HepG2 (cell line): Measurements from ENCODE around the gene SLC26A5. TPM values are rescaled to one million over a fixed set of nuclear protein-coding genes. Genes with fewer than 3 reads are reported as not detected.
A peak's percentile ranks its signal among the peaks of the same experiment; 100 is the strongest.

ENCODE experiments used
- FOXA3 ChIP-seq: IDR thresholded peaks from 2 replicates; pipeline ENCODE4 v1.6.1; 2016; ENCODE audit warnings: missing genetic modification reagents, missing compliant biosample characterization
- FOXO4 ChIP-seq: sonication (generic); formaldehyde crosslinking; conservative IDR thresholded peaks from 2 replicates; pipeline ENCODE4 v1.8.1; 2023; ENCODE audit warnings: missing genetic modification reagents
- REXO4 ChIP-seq: sonication (generic); formaldehyde crosslinking; IDR thresholded peaks from 2 replicates; pipeline ENCODE4 v1.8.0; 2022; ENCODE audit warnings: missing genetic modification reagents, mild to moderate bottlenecking, borderline replicate concordance
- SKIL ChIP-seq: sonication (generic); formaldehyde crosslinking; IDR thresholded peaks from 2 replicates; pipeline ENCODE4 v1.8.0; 2022; ENCODE audit warnings: missing genetic modification reagents, mild to moderate bottlenecking, moderate library complexity, borderline replicate concordance
- TBL1XR1 ChIP-seq: fragments of 150-350 bp; IDR thresholded peaks from 2 replicates; pipeline ENCODE4 v1.6.1; 2014; ENCODE audit warnings: borderline replicate concordance, low read length; ENCODE audit not compliant: partially characterized antibody
- ZNF775 ChIP-seq: sonication (generic); formaldehyde crosslinking; IDR thresholded peaks from 2 replicates; pipeline ENCODE4 v1.4.0; 2020; ENCODE audit warnings: missing genetic modification reagents, mild to moderate bottlenecking, moderate library complexity, borderline replicate concordance
- polyA plus RNA-seq, 8 experiments: library from polyadenylated mRNA; depleted of rRNA in 3 of 8; stranded (reverse) in 7 of 8; unstranded in 1 of 8; fragments of >200 nt; fragmentation: Illumina TruSeq in 4 of 8; extraction: Trizol in 4 of 8; gene quantifications; 2 replicates each; pipeline versions ENCODE4 v1.2.1 to v1.2.3, GENCODE V29; 2011 to 2016; ENCODE audit warnings: low read depth in 4 of 8, missing spikeins in 1 of 8, mixed read lengths in 1 of 8; ENCODE audit not compliant: insufficient read depth in 1 of 8
- total RNA-seq, 5 experiments: library from RNA; depleted of rRNA; stranded (reverse); fragments of >200 nt; fragmentation: Illumina TruSeq; extraction: Trizol; gene quantifications; 2 replicates each; pipeline ENCODE4 v1.2.3, GENCODE V29; 2016; ENCODE audit warnings: low read depth in 1 of 5

The SLC26A5 gene
- total and polyA plus RNA-seq, 2 of the 13 experiments (the other 11 are each of a cell fraction or from before 2014, with no cell fraction given), result 0.08 to 0.11 TPM

DNA sequence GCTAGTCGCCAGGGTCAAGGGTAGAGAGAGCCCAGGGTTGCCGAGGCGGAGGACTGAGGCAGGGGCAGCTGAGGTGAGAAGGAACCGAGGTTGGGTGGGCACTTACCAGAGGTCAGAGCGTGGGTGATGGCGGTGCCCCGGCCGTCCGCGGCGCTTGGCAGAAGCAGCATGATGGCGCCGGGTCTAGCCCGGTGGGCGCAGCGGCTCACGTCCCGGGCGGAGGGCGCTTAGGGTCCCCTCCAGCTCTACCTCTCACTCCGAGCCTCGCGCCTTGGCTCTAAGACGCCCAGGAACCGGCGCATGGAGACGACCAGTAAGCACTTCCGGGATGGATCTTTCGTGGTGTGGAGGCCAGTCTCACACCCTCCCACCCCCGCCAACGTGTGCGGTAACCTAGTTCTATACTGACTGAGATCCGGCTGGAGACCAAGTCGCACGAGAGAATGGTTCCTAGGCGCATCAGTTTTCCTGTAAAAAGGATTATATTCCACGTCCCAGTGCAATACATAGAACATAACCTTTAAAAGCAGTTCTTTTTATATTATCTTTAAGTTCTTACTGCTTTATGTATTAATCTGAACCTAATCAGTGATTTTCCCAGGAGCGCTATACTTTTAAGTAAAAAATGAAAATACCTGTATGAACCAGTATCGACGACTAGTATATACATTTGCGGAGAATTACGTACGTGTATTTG, 101.4 kb downstream of the SLC26A5 start, which contains the start of gene DNAJC2 (continued):
- TF ChIP-seq ZNF775 (CRISPR knock-in tag) (no peak), REXO4 (CRISPR knock-in tag) (no peak), TBL1XR1 (peak; percentile 39), FOXO4 (CRISPR knock-in tag) (peak; percentile 90; the same call in 1 of the 2 replicates), FOXA3 (CRISPR knock-in tag) (peak; percentile 74), SKIL (CRISPR knock-in tag) (no peak)
- TF ChIP-seq, all 625 proteins: peak for 340
